WERI-Rb-1 (cell line): ENCODE data around the gene ZNF708.
"Not testable (repeated sequence)": the region's sequence is repeated elsewhere in the genome, so short reads cannot be mapped to it uniquely, and the experiment has no call there.

Experiments used
- DNase-seq: peaks from one replicate; pipeline ENCODE4 v3.0.0-alpha.2; 2020
- H3K27ac ChIP-seq: fragments of 250-450 bp; sonication (Bioruptor Pico); 2 replicates; pipeline ENCODE4 v1.5.1; 2020; ENCODE audit warnings: mild to moderate bottlenecking, moderate library complexity
- H3K27me3 ChIP-seq: fragments of 250-450 bp; sonication (Bioruptor Pico); 2 replicates; pipeline ENCODE4 v1.5.1; 2021; ENCODE audit warnings: mild to moderate bottlenecking, low read depth, moderate library complexity; ENCODE audit not compliant: insufficient read depth, severe bottlenecking
- H3K36me3 ChIP-seq: fragments of 250-450 bp; sonication (Bioruptor Pico); 2 replicates; pipeline ENCODE4 v1.5.1; 2020; ENCODE audit warnings: mild to moderate bottlenecking, moderate library complexity
- H3K4me3 ChIP-seq: 2 replicates; pipeline ENCODE4 v1.5.1; 2011; ENCODE audit warnings: low read depth, mild to moderate bottlenecking, control low read depth, low read length
- H3K9me3 ChIP-seq: fragments of 250-450 bp; sonication (Bioruptor Pico); 2 replicates; pipeline ENCODE4 v1.5.1; 2021; ENCODE audit warnings: mild to moderate bottlenecking, moderate library complexity; ENCODE audit not compliant: severe bottlenecking
- CTCF ChIP-seq: IDR thresholded peaks from 2 replicates; pipeline ENCODE4 v1.5.1; 2011; ENCODE audit warnings: low read depth, mild to moderate bottlenecking, control low read depth, inconsistent platforms, low read length

The ZNF708 gene

GRCh38 chr19:21317821-21318220 is 11.4 kb downstream of the ZNF708 start:
- H3K36me3 ChIP-seq: no peaks in the 10 kb centered on the region; the same call in 1 of the 2 replicates
- DNase-seq: peak; percentile 55
- H3K4me3 ChIP-seq: no peak overlapping the region
- no peak overlapping the region for H3K27ac ChIP-seq
- no peaks in the 10 kb centered on the region for H3K27me3 ChIP-seq
- no peak for TF ChIP-seq CTCF
- H3K9me3 ChIP-seq: no peaks in the 10 kb centered on the region

GRCh38 chr19:21314676-21315075 is 14.5 kb downstream of the ZNF708 start:
- no peak overlapping the region for H3K4me3 ChIP-seq
- no peak overlapping the region for H3K27ac ChIP-seq
- H3K36me3 ChIP-seq: peaks cover 16% of the 10 kb centered on the region
- TF ChIP-seq CTCF: no peak
- DNase-seq: no peak
- H3K9me3 ChIP-seq: no peaks in the 10 kb centered on the region
- H3K27me3 ChIP-seq: no peaks in the 10 kb centered on the region

GRCh38 chr19:21312807-21313206 is 16.4 kb downstream of the ZNF708 start:
- peaks cover 28% of the 10 kb centered on the region for H3K36me3 ChIP-seq
- H3K4me3 ChIP-seq, H3K27ac ChIP-seq, H3K9me3 ChIP-seq, H3K27me3 ChIP-seq, DNase-seq: not testable (repeated sequence)

- DNase-seq: no peak
- H3K27me3 ChIP-seq: no peaks in the 10 kb centered on the region
- H3K27ac ChIP-seq: no peak overlapping the region
- no peaks in the 10 kb centered on the region for H3K9me3 ChIP-seq
- no peak overlapping the region for H3K4me3 ChIP-seq
- TF ChIP-seq CTCF: no peak
- H3K36me3 ChIP-seq: peaks cover 57% of the 10 kb centered on the region
Measured at GRCh38 chr19:21308773-21309172, 20.4 kb downstream of the ZNF708 start.

GRCh38 chr19:21306881-21307479 is 22.2 kb downstream of the ZNF708 start:
- H3K9me3 ChIP-seq, DNase-seq, H3K27ac ChIP-seq, H3K4me3 ChIP-seq, H3K27me3 ChIP-seq: not testable (repeated sequence)
- peaks cover 71% of the 10 kb centered on the region for H3K36me3 ChIP-seq

- peaks cover 11% of the 10 kb centered on the region for H3K9me3 ChIP-seq
- not testable (repeated sequence) for DNase-seq, H3K27ac ChIP-seq, H3K4me3 ChIP-seq, H3K27me3 ChIP-seq
- peaks cover 47% of the 10 kb centered on the region for H3K36me3 ChIP-seq
Measured at GRCh38 chr19:21293768-21294167, 35.4 kb downstream of the ZNF708 start.

- TF ChIP-seq CTCF: no peak
- no peak for DNase-seq
Measured at GRCh38 chr19:21269813-21270212, 59.4 kb downstream of the ZNF708 start.

More at GRCh38 chr19:21269813-21270212, 59.4 kb downstream of the ZNF708 start:
- Histone ChIP-seq H3K27me3 (no peaks in the 10 kb centered on the region), H3K36me3 (no peaks in the 10 kb centered on the region), H3K27ac (no peak overlapping the region), H3K9me3 (peaks cover 1% of the 10 kb centered on the region), H3K4me3 (no peak overlapping the region)
